GM19324 (cell line): ENCODE results near the gene SCYGR8.
A peak's percentile ranks its signal among the peaks of the same experiment; 100 is the strongest.

Experiments used
- ATAC-seq: cut with Tn5 transposase; IDR thresholded peaks from one replicate; pipeline ENCODE4 v1.9.1; 2021; ENCODE audit warnings: mild to moderate bottlenecking, moderate library complexity; ENCODE audit not compliant: unreplicated experiment, low FRiP score

SCYGR8 gene

DNA sequence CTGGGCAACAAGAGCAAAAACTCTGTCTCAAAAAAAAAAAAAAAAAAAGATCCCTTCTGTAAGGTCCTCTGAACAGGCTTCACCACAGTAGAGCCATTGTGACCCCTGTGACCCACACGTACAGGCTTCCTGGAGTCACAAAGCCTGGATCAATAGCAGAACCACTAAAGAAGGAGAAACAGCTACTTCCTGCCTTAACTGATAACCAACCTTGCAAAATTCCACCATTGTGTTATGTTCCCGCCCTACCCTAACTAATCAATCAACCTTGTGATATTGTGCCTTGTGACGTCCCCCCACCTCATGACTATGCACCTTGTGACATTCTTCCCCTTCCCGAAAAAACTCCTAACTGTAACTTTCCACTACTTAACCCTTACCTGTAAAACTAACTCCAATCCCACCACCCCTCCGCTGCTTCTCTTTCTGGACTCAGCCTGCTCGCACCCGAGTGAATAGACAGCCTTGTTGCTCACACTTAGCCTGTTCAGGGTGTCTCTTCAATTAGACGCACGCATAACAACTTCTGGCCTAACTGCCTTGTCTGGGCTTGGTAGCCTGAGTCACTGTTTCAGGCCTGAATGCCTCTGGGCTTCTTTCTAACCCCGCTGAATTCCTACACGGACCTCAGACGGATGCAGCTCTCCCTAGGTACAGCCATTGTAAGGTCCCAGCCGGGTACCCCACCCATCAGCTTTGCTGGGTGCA, 13.9 kb downstream of the SCYGR8 start:
- no peak for ATAC-seq

DNA sequence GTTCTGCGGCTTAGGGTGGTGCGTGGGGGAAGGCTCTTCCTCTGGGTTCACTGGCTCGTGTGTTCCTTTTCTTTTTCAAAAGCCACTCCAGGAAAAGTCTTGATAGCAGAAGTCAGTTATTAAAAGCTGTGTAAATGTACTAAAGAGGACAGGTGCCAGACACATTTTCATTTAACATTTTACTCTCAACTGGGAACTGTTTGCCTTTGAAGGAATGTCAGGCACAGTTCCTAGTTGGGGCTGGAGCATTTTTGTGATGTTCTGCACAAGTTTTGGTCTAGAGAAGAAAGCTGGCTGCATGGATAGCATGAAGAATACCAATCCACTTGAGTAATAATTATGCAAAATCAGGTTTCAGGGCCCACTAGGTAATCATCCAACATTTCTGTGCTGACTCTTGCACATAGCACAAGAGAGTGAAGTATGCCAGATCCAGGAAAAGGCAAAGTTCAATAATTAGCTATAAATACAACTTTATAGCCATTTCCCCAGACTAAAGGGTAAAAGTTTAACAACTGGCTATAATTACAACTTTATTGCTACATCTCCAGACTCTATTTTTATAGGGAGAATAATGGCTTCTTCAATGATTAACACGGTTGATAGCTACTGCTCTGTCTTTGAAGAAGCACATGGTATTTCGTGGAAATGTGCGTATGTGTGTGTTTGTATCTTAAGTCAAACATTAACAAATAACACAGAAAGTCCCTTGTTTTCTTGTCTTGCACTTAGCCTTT, 16.2 kb downstream of the SCYGR8 start:
- no peak for ATAC-seq

DNA sequence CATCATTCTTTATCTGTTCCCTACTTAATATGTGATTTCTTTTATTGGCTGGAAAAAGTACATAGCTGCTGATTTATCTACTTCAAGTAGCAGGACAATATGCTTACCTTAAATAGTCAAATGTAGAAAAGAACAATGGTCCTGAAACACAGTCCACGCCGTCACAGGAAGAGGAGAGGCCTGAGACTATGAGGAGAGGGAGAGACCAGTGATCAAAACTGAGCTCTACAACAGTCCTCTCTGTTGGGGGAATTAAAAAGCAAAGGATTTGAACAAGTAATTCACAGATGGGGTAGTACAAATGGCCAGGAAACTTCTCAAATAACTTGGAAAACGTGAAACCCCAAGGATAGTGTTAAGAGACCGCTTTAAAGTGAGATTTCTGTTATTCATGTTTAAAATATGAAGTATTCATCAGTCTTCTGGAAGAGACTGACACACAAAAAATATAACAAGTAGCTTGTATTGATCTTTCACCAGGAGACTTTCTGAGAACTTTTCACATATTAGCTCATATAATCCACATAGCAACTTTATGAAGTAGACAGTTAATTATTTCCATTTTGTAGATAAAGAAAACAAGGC, 20.2 kb downstream of the SCYGR8 start:
- no peak for ATAC-seq

DNA sequence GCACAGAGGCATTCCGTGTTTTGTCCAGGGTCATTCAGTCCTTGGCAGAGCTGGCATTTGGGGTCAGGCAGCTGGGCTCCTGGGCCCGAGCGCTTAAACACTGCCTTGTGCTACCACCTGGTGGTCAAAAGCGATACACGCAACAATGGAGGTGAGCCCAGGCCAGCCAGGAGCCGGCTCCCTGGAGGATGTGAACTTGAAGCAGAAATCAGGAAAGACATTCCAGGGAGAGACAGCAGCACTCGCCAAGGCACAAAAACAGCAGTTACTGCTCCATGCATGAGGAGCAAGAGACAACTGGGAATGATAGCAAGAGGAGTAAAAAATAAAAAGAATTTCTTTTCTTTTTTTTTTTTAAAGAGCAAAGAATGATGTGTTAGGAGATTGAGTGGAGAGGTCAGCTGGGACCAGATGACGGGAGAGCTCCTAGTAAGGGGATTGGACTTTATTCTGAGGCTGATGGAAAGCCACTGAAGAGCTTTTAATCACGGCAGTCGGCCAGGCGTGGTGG, 20.7 kb downstream of the SCYGR8 start:
- ATAC-seq = peak; percentile 96

DNA sequence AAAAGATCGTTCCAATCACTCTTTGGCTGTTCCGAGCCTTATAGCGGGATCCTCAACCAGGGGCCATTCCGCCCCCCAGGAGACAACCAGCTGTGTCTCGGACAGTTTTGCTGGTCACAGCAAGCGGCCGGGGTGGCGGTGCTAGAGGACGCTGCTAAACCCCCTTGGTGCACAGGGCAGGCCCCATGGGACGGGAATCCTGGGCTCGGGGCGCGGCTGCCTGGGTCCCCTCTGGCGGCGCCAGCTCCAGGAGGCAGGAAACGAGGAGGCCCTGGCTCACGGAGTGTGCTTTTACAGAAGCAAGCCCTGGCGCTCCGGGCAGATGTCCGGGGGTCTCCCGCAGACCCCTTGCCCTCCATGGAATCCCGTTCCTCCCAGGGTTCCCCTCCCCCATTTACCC, 22.1 kb downstream of the SCYGR8 start:
- no peak for ATAC-seq

DNA sequence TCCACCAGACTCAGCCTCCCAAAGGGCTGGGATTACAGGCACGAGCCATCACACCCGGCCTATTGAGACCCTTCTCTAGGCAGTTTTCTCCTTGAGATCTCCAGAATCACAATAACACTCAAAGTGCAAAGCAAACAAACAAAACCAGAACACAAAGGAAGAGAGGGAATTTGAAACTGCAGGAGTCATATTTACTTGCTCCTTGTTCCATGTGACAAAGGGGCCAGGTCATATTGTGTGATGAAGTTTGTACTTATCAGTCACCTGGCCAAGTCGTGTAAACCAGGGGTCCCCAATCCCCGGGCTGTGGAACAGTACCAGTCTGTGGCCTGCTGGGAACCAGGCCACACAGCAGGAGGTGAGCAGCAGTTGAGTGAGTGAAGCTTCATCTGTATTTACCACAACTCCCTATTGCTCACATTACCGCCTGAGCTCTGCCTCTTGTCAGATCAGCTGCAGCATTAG, 26.5 kb downstream of the SCYGR8 start:
- ATAC-seq = no peak

DNA sequence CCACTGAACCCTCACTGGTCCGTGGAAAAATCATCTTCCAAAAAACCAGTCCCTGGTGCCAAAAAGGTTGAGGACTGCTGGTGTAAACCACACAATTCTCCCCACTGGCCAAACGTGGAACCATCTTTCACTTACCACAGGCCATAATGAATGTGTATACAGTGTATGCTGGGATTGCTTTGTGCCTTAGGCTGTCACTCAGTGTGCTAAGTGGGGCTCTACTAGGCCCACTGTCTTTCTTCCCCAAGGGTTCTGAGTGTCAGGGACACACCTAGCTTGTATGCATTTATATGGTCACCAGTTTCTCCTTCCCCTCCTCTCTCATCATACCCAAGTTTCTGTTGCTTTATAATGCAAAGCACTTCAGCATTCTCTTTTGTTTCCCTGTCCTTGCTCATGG, 27.2 kb downstream of the SCYGR8 start:
- no peak for ATAC-seq

DNA sequence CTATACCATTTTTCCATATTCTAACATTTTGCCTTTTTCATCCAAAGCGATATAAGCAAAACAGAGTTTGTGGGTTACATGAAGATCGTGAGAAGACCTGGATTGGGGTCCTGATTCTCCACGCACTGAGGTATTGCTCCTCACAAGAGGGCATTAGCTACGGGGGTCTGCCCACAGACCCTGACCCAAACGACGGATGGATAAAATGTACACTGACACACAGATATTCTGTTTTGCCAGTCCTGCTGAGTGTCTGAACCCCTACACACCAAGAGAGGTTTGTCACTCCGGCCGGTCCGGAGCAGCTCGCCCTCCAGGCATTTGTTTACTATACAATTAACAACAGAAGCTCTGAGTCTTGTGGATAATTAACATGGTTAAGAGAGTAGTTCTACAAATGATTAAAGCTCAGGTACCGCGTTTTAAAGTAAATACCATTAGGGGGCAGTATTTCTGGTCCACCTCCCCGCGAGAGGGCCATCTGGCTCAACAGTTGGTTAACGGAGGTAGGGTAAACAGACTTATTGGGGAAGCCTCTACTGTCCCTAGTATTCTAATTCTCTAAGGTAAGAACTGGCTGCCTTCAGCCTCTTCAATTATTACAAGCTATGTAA, 28.4 kb downstream of the SCYGR8 start:
- ATAC-seq = no peak

DNA sequence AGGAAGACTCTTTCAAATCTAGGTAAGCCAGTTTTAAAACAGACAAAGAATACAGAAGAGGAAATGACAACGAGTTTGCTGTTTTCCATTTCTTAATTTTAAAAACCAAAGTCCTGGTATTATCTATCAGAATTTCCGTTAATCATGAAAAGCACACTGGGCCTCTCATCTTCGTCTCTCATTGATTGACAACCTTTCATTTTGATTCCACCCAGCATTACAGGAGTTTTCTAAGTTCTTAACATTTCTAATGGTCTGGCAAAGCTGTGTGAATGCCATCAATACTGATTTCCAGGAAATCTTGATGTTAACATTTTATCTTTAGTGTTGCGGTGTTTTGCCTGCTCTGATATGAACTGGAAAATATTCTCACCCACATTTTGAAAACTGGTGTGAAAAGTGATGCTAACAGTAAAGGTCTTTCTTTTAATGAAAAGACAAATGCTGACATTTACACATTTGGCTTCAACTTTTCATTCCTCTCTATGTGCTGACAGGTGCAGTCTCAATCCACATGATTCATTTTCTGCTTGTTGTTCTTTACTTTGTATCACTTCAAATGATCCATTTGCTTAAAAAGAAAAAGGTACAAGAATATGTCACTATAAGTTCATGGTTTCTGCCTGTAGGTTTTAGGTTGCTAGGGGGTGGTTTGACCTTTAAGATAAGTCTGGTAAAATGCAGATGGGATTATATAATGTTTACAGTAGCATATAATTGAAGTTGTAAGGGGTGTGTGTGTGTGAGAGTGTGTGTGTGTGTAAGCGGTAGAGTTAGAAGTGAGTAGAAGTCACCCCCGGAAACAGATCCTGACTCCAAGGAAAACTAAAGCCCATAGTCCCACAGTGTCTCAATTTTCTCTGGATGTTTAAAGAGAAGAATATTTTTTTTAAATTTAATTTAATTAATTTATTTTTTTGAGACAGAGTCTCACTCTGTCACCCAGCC, 29.5 kb downstream of the SCYGR8 start:
- no peak for ATAC-seq

DNA sequence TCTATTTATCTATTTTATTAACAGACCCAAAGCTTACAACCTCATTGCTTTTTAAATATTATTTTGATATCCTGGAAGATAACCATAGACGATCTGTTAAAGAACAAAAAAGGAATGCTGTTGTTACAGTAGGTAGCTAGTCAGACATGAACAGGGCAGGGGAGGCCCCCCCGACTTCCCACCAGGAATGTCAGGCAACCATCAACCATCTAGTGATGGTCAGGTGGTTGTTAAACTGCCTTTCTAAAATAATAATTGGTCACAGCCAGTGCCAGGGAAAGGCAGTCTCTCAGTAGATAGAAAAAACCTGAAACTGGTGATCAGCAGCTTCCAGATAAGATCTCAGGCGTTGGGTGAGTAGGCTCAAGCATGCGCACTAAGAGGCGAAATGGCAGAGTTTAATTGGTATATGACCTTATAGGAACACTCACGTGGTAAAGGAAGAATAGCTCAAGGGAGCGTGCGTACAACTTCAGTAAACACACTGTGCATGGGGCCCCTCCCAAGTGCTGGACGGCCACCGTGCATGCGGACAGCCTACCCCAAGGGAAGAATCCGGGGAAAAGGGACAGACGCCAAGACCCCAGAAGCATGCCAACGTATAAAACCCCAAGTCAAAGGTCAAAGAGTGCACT, 35.4 kb downstream of the SCYGR8 start:
- no peak for ATAC-seq

DNA sequence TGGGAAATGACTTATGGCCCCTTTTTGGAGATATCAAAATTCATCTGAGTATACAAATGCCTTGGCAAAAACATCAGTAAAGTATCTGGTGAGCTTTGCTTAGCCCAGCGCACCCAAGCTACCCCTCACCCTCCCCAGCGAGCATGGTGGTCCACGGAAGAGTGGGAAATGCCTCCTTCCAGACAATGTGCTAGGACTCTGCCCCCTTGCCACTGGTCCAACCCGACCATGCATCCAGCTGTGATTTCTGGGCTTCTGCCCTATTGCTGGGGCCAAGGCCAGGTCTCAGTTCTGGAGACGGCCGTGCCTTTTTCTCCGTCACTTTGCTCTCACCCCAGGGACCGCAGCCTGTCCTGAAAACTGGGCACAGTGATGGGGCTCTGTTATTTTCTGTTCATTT, 36.1 kb downstream of the SCYGR8 start:
- ATAC-seq = no peak

DNA sequence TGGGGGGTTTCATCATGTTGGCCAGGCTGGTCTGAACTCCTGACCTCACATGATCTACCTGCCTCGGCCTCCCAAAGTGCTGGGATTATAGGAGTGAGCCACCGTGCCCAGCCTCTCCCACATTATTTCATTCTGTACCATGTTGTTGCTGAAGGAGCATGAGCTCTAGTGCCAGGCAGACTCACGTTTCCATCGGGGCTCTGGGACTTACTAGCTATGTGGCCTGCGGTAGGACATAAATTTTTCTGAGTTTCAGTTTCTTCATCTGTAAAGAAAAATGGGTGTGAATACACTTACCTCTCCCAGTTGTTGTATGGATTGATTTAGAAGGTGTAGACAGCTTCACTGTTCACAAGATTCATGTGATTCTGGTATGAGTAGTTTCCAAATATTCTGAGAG, 37.1 kb downstream of the SCYGR8 start:
- peak; percentile 32 for ATAC-seq

DNA sequence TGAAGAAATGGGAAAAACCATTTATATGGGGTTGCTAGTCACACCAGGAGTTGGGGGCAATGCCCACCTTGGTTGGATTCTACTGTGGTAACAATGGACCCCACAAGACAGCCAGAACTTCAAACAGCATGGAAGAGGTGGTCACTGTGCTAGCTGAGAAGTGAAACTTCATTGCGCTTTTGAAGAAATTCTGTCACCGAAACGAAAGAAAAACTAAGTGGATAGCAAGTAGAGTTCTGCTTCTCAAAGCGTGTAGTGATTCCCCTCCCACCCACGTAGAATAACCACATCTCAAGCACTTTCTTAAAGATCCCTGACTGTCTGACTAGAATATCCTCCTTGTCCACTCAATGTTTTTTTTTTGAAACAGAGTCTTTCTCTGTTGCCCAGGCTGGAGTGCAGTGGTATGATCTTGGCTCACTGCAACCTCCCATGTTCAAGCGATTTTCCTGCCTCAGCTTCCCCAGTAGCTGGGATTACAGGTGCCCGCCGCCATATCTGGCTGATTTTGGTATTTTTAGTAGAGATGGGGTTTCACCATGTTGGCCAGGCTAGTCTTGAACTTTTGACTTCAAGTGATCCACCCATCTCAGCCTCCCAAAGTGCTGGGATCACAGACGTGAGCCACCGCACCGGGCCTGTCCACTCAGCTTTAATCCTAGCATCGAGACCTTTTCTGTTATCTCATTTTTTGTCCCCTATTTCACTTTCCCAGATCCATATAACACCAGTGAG, 37.9 kb downstream of the SCYGR8 start:
- ATAC-seq = peak; percentile 98

DNA sequence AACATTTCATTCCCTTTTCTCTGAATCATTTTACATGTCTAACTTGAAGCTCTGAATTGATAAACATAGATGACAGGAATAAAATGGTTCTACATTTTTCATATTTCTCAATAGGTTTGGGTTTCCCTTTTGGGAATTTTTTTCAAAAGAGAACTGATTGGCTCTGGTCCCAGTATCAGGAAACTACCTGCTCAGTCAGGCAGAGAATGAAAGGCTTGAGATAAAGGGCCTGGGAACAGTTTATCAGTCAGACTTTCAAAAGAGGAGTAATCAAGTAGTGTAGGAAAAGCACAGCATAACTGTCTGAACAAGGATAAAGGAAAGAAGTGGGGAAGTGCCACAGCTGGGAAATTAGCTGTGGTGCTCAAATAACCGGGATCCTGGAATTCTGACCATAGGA, 39.6 kb downstream of the SCYGR8 start:
- no peak for ATAC-seq

DNA sequence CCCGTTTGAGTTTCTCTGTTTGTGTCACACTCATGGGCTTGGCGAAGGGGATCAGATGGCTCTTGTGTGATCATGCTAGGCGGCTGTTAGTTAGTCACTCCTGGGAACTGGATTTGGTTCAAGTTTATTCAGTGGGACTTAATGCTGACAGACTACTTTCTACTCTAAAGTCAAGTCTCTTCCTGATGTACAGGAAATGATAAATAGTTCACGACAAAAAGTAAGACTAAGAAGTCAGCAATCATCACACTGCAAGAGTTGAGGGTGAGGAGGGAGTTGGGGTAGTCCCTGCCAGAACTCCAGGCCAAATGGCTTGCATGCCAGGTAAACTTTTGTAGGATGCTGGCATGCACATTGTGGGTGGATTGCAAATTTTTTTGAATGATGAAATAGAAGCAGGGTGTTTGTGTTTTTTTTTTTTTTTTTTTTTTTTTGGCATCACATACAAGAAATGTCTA, 42.9 kb downstream of the SCYGR8 start:
- no peak for ATAC-seq

DNA sequence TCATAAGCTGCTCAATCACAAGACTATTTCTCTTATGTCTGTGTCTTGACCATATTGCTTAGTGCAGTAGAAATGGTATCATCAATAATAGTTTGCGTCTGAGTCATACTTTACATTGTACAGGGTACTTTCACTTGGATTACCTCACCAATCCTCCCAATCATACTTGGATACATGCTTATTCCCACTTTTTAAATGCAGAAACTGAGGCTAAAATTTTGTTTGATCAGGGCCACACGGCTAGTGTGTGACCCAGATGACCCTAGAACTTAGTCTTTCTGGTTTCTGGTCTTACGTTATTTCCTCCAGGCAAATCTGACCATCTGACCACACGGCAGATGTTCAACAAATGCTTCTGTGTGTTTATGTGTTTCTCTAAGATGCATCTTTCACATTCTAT, 44.1 kb downstream of the SCYGR8 start:
- ATAC-seq = peak; percentile 73

DNA sequence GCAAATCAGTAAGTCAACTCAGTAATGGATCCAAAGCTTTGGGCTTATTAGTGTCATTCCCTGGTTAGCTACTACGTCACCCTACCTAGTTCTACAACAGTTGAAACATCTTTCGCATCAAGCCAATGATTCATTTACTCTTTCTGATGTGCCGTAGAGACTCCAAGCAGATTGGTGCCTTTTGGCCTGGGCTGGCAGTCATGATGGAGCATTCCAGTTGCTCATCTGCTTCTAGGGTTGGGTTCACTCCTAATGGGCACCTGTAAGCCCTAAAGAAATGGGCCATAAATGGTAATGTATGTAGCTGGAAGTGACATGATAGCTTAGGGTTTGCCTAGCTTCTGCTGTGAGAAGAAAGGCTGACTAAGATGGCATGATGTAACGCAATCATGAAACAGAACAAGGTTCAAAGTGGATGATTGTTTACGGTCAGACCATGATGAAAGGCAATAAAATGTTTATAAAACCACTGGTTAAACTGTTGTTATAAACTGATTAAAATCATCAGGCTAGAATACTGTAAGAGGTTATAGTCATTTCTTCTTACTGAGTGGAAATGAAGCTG, 47.5 kb downstream of the SCYGR8 start:
- no peak for ATAC-seq
